ENCODE measurements around the gene CLTB. TPM values are rescaled to one million over a fixed set of nuclear protein-coding genes. Genes with fewer than 3 reads are reported as not detected.
A peak's percentile ranks its signal among the peaks of the same experiment; 100 is the strongest.

Gene CLTB
- total RNA-seq, 4 donors from 2014 or later, result 167 to 272 (median 265) TPM

GRCh38 chr5:176362233-176362490 lies 54.2 kb downstream of the CLTB start:
- Histone ChIP-seq H3K27ac (peak overlapping the region; percentile 82 to 88 (median 86)), H3K9me3 (no peaks in the 10 kb centered on the region), H3K27me3 (peaks cover 16% of the 10 kb centered on the region), H3K4me3 (peak overlapping the region; percentile 6 to 96 (median 82)), H3K4me1 (peaks cover 0 to 34% (median 21%) of the 10 kb centered on the region in 4 donors), H3K36me3 (peaks cover 0 to 3% (median 0%) of the 10 kb centered on the region in 4 donors)
- TF ChIP-seq POLR2AphosphoS5 (IDR thresholded peaks at IDR 0.05) (no peak), EP300 (IDR thresholded peaks at IDR 0.05; ENCODE audit: low read depth) (no peak), POLR2A (IDR thresholded peaks at IDR 0.05) (no peak), CTCF (IDR thresholded peaks at IDR 0.05) (no peak)
- in situ Hi-C loops (cut with MboI; ENCODE audit: low pct_ligation_motif_present in 1 of 4, low pct_unique_long_range_greater_than_20kb in 1 of 4, low sequenced_read_pairs in 3 of 4), result no loop called here
- 60 to 62% methylated on average over 1 to 8 of the region's 8 CpGs for WGBS, 2 donors (ENCODE audit: low coverage in 1 of 2)
- intact Hi-C loops (cut with DNase I; ENCODE audit: low total_unique reads), result no loop called here
- no peak for DNase-seq

GRCh38 chr5:176361437-176362232 lies 54.7 kb downstream of the CLTB start, which contains the start of gene KIAA1191:
TSS of gene KIAA1191 (minus strand) at chr5:176361764. CDS start at chr5:176359508, 2,256 bp downstream.
- WGBS, 2 donors (ENCODE audit: low coverage in 1 of 2), result 2% methylated on average over 51 of the region's 56 CpGs; no CpG with 5 or more reads in 1 of the 2 donors
- peak; percentile 96 for DNase-seq
- in situ Hi-C loops (cut with MboI; ENCODE audit: low pct_ligation_motif_present in 1 of 4, low pct_unique_long_range_greater_than_20kb in 1 of 4, low sequenced_read_pairs in 3 of 4), result no loop called here
- Histone ChIP-seq H3K27me3 (peaks cover 16% of the 10 kb centered on the region), H3K4me1 (peaks cover 0 to 34% (median 21%) of the 10 kb centered on the region in 4 donors), H3K27ac (peak within 1 kb of the TSS; percentile 82 to 88 (median 86)), H3K9me3 (no peaks in the 10 kb centered on the region), H3K4me3 (peak within 1 kb of the TSS; percentile 75 to 96 (median 84)), H3K36me3 (peaks cover 0 to 9% (median 3%) of the 10 kb centered on the region in 4 donors)
- TF ChIP-seq POLR2AphosphoS5 (IDR thresholded peaks at IDR 0.05) (peak; percentile 96 to 97 (median 97)), POLR2A (IDR thresholded peaks at IDR 0.05) (peak; percentile 89), CTCF (IDR thresholded peaks at IDR 0.05) (peak in 2 of 5 experiments; percentile 6 to 25), EP300 (IDR thresholded peaks at IDR 0.05; ENCODE audit: low read depth) (no peak)
- intact Hi-C loops (cut with DNase I; ENCODE audit: low total_unique reads), result no loop called here

GRCh38 chr5:176360894-176361436 lies 55.4 kb downstream of the CLTB start:
- no peak for TF ChIP-seq POLR2A (IDR thresholded peaks at IDR 0.05)
- no peak for TF ChIP-seq CTCF (IDR thresholded peaks at IDR 0.05)
- TF ChIP-seq POLR2AphosphoS5 (IDR thresholded peaks at IDR 0.05), result no peak
- no peak for TF ChIP-seq EP300 (IDR thresholded peaks at IDR 0.05; ENCODE audit: low read depth)
- Histone ChIP-seq H3K36me3 (peaks cover 0 to 11% (median 3%) of the 10 kb centered on the region in 4 donors), H3K4me3 (peak overlapping the region; percentile 75 to 96 (median 84)), H3K4me1 (peaks cover 0 to 33% (median 20%) of the 10 kb centered on the region in 4 donors), H3K27ac (peak overlapping the region; percentile 82 to 88 (median 86)), H3K9me3 (no peaks in the 10 kb centered on the region), H3K27me3 (peaks cover 16% of the 10 kb centered on the region)
- intact Hi-C loops (cut with DNase I; ENCODE audit: low total_unique reads) (no loop called here), in situ Hi-C loops (cut with MboI; ENCODE audit: low pct_ligation_motif_present in 1 of 4, low pct_unique_long_range_greater_than_20kb in 1 of 4, low sequenced_read_pairs in 3 of 4) (no loop called here)
- peak; percentile 26 for DNase-seq
- WGBS, 2 donors (ENCODE audit: low coverage in 1 of 2), result 1 to 2% methylated on average over 9 to 26 of the region's 27 CpGs

GRCh38 chr5:176359658-176360057 lies 56.7 kb downstream of the CLTB start:
- H3K9me3 ChIP-seq, result no peaks in the 10 kb centered on the region
- in situ Hi-C loops (cut with MboI; ENCODE audit: low pct_ligation_motif_present in 1 of 4, low pct_unique_long_range_greater_than_20kb in 1 of 4, low sequenced_read_pairs in 3 of 4) (no loop called here), intact Hi-C loops (cut with DNase I; ENCODE audit: low total_unique reads) (no loop called here)
- TF ChIP-seq EP300 (IDR thresholded peaks at IDR 0.05; ENCODE audit: low read depth) (no peak), POLR2AphosphoS5 (IDR thresholded peaks at IDR 0.05) (no peak), CTCF (IDR thresholded peaks at IDR 0.05) (no peak), POLR2A (IDR thresholded peaks at IDR 0.05) (no peak)
- peaks cover 0 to 25% (median 11%) of the 10 kb centered on the region in 4 donors for H3K4me1 ChIP-seq
- H3K4me3 ChIP-seq, result no peak overlapping the region
- peaks cover 6% of the 10 kb centered on the region for H3K27me3 ChIP-seq
- DNase-seq, result no peak
- WGBS, 2 donors (ENCODE audit: low coverage in 1 of 2), result 64 to 67% methylated on average over 4 of the region's 4 CpGs
- H3K36me3 ChIP-seq, result peaks cover 0 to 19% (median 7%) of the 10 kb centered on the region in 4 donors
- no peak overlapping the region for H3K27ac ChIP-seq
